PC-9 (cell line): ENCODE data around the gene DOCK4. TPM values are rescaled to one million over a fixed set of nuclear protein-coding genes. Genes with fewer than 3 reads are reported as not detected.

Source experiments
- BruUV-seq: library from RNA; stranded (reverse); fragments of 400-500 nt; replicated peaks from 2 replicates; lab custom pipeline; 2021; lab: Mats Ljungman, UMichigan
- CTCF ChIA-PET: fragments of 300-600 bp; sonication (Branson Sonifier 250); formaldehyde crosslinking; loops from one replicate; lab custom pipeline; 2022; ENCODE audit warnings: antibody characterized with exemption; lab: Charles Lee
- POLR2A ChIA-PET: fragments of 300-600 bp; sonication (Branson Sonifier 250); formaldehyde crosslinking; loops from one replicate; lab custom pipeline; 2022; ENCODE audit warnings: antibody characterized with exemption; ENCODE audit not compliant: unreplicated experiment; lab: Charles Lee
- DNase-seq, 2 experiments: peaks; one replicate each; pipeline versions ENCODE4 v3.0.0 to v3.0.0-alpha.2; 2015 to 2022; ENCODE audit warnings: mixed read lengths in 1 of 2
- H2AFZ ChIP-seq: fragments of 200-600 bp; sonication (generic); 2 replicates; pipeline ENCODE4 v1.8.1; 2017; ENCODE audit warnings: antibody characterized with exemption
- H3F3A ChIP-seq: fragments of 200-600 bp; sonication (generic); 2 replicates; pipeline ENCODE4 v1.8.1; 2017; ENCODE audit warnings: antibody characterized with exemption, mild to moderate bottlenecking, low read depth; ENCODE audit not compliant: insufficient read depth
- H3K27ac ChIP-seq: fragments of 200-600 bp; sonication (generic); 2 replicates; pipeline ENCODE4 v1.6.1; 2016; ENCODE audit warnings: mixed run types
- H3K27me3 ChIP-seq: fragments of 200-600 bp; sonication (generic); 2 replicates; pipeline ENCODE4 v1.6.1; 2016; ENCODE audit warnings: low read depth, mixed run types; ENCODE audit not compliant: insufficient read depth
- H3K36me3 ChIP-seq: fragments of 200-600 bp; sonication (generic); 2 replicates; pipeline ENCODE4 v1.6.1; 2016; ENCODE audit warnings: low read depth, mixed run types
- H3K4me1 ChIP-seq: fragments of 200-600 bp; sonication (generic); replicated peaks from 2 replicates; pipeline ENCODE4 v1.6.1; 2016; ENCODE audit warnings: mixed run types; ENCODE audit not compliant: insufficient read depth
- H3K4me2 ChIP-seq: fragments of 200-600 bp; sonication (generic); 2 replicates; pipeline ENCODE4 v1.6.1; 2017; ENCODE audit warnings: mixed run types
- H3K4me3 ChIP-seq: fragments of 200-600 bp; sonication (generic); 2 replicates; pipeline ENCODE4 v1.6.1; 2016; ENCODE audit warnings: mixed run types
- H3K79me2 ChIP-seq: fragments of 200-600 bp; sonication (generic); 2 replicates; pipeline ENCODE4 v1.6.1; 2017; ENCODE audit warnings: low read depth, mixed run types
- H3K9me2 ChIP-seq: fragments of 200-600 bp; sonication (generic); 2 replicates; pipeline ENCODE4 v1.8.1; 2017; ENCODE audit warnings: mild to moderate bottlenecking; ENCODE audit not compliant: insufficient read depth
- H3K9me3 ChIP-seq: fragments of 200-600 bp; sonication (generic); 2 replicates; pipeline ENCODE4 v1.8.1; 2016; ENCODE audit warnings: low read depth; ENCODE audit not compliant: insufficient read depth
- H4K20me1 ChIP-seq: fragments of 200-600 bp; sonication (generic); 2 replicates; pipeline ENCODE4 v1.8.1; 2017; ENCODE audit not compliant: insufficient read depth
- EZH2 ChIP-seq: fragments of 200-600 bp; sonication (generic); IDR thresholded peaks from 2 replicates; pipeline ENCODE4 v1.8.0; 2017; ENCODE audit warnings: antibody characterized with exemption, low read depth
- intact Hi-C: fragments of 100-400 bp; cut with micrococcal nuclease; formaldehyde crosslinking; loops from one replicate; pipeline ENCODE4 v1.10.0; 2022; ENCODE audit not compliant: unreplicated experiment
- total RNA-seq: library from RNA; stranded (reverse); gene quantifications from 2 replicates; pipeline ENCODE4 v1.2.3, GENCODE V29; 2021
- TF ChIP-seq, protein P1 (sequence below): fragments of 200-600 bp; sonication (generic); conservative IDR thresholded peaks from 2 replicates; pipeline ENCODE4 v1.6.1; 2017; ENCODE audit warnings: mixed run types, antibody characterized with exemption, mild to moderate bottlenecking, moderate library complexity

The DOCK4 gene
- total RNA-seq, 1 experiment from 2014 or later = 0.98 TPM

DNA sequence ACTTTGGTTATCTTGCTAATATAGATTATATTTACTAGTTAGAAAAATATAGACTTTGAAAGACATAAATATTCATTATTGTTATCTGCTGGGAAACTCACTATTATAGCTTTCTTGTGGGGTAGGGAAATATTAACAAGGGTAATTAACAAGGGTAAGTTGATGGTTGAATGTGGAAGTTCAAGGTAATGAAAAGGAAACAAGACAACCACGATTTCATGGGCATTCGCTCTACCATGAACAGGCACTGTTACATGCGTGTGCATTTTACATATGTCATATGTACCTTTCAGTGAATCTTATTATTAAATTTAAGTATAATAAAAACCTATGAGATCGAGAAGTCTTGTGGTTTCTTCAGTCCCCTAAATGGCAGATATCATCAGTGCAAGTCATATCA is 392.9 kb downstream of the DOCK4 start:
- Histone ChIP-seq H3F3A (no peaks in the 10 kb centered on the region), H3K4me2 (no peak overlapping the region), H3K27me3 (no peaks in the 10 kb centered on the region), H3K4me3 (no peak overlapping the region), H3K27ac (no peak overlapping the region), H3K9me2 (no peaks in the 10 kb centered on the region), H2AFZ (no peak overlapping the region), H3K36me3 (no peaks in the 10 kb centered on the region), H3K9me3 (no peaks in the 10 kb centered on the region), H3K79me2 (no peaks in the 10 kb centered on the region), H4K20me1 (no peaks in the 10 kb centered on the region), H3K4me1 (no peaks in the 10 kb centered on the region)
- ChIA-PET POLR2A (no interaction called here), CTCF (no interaction called here)
- TF ChIP-seq, protein P1, sequence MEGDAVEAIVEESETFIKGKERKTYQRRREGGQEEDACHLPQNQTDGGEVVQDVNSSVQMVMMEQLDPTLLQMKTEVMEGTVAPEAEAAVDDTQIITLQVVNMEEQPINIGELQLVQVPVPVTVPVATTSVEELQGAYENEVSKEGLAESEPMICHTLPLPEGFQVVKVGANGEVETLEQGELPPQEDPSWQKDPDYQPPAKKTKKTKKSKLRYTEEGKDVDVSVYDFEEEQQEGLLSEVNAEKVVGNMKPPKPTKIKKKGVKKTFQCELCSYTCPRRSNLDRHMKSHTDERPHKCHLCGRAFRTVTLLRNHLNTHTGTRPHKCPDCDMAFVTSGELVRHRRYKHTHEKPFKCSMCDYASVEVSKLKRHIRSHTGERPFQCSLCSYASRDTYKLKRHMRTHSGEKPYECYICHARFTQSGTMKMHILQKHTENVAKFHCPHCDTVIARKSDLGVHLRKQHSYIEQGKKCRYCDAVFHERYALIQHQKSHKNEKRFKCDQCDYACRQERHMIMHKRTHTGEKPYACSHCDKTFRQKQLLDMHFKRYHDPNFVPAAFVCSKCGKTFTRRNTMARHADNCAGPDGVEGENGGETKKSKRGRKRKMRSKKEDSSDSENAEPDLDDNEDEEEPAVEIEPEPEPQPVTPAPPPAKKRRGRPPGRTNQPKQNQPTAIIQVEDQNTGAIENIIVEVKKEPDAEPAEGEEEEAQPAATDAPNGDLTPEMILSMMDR = no peak
- no peak for TF ChIP-seq EZH2
- DNase-seq = no peak
- intact Hi-C loops = no loop called here
- BruUV-seq = no TSS peak

DNA sequence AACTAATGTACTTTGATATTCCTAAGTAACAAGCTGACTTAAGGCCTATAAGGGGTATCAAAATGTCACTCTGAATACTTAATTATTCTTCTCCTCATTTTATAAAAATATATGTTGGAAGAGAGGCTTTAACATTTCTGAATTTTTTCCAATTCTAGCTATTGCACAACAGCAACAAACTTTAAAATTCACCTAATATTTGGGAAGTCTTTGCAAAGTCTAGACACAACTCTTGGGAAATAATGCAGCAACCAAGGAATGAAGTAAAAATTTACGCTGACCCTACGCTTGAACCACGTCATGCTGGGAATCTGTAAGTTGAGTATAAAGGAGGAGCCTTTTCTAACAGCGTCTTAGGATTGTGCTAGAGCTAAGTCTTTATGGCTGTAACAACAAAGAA is 400.0 kb downstream of the DOCK4 start:
- no peaks in the 10 kb centered on the region for H3K9me2 ChIP-seq
- no peak overlapping the region for H3K4me2 ChIP-seq
- CTCF ChIA-PET = no interaction called here
- no peak overlapping the region for H3K27ac ChIP-seq
- no peaks in the 10 kb centered on the region for H3K79me2 ChIP-seq
- TF ChIP-seq, protein P1 = no peak
- TF ChIP-seq EZH2 = no peak
- 0 out of 2 replicates have a peak, but pooled peaks cover 9% of the 10 kb centered on the region for H3K4me1 ChIP-seq
- BruUV-seq = no TSS peak
- intact Hi-C loops = no loop called here
- peaks cover 2% of the 10 kb centered on the region; the same call in 1 of the 2 replicates for H3K9me3 ChIP-seq
- H4K20me1 ChIP-seq = no peaks in the 10 kb centered on the region
- POLR2A ChIA-PET = no interaction called here
- H3K4me3 ChIP-seq = no peak overlapping the region
- H2AFZ ChIP-seq = no peak overlapping the region
- no peaks in the 10 kb centered on the region for H3F3A ChIP-seq
- DNase-seq = no peak
- H3K36me3 ChIP-seq = no peaks in the 10 kb centered on the region
- no peaks in the 10 kb centered on the region for H3K27me3 ChIP-seq

DNA sequence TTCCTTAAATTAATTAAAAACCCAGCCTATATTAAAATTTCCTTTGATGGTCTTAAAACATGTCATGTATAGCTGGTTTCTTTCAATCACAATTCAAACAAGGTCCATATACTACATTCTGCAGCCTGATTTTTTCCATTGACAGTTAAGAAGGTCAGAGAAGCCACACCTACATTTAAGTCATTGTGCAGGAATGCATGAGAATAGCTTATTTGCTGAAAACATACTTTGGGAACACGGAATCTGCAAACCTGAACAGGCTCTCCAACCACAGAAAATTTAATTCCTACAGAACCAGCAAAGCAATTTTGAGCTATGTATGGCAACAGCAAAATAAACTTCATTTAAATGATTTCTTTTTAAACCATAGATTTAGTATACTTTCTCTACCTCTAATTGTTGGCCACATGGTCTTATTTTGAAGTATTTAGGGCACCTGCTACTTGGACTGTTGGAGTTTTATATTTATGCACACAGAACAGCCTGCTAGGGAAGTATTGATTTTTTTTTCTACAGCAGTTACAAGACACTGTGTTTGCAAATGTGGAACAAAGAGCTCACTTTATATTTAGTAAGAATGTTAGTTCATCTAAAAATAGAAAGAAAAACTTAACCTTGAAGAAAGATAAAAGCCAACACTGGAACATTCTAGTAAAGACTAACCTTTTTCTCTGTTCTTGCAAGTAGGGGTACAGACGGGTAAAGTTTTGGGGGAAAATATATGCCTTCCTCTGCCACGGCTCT is 403.0 kb downstream of the DOCK4 start:
- H3K4me1 ChIP-seq = 0 out of 2 replicates have a peak, but pooled peaks cover 9% of the 10 kb centered on the region
- H3K27ac ChIP-seq = no peak overlapping the region
- no peak overlapping the region for H3K4me3 ChIP-seq
- no peak overlapping the region for H2AFZ ChIP-seq
- H3K9me3 ChIP-seq = peaks cover 5% of the 10 kb centered on the region; the same call in 1 of the 2 replicates
- POLR2A ChIA-PET = interaction anchor here (0.6 kb wide), 1 partner anchor 218 kb away, joined by 4 read pairs; no protein-coding TSS in a partner anchor
- no TSS peak for BruUV-seq
- no peaks in the 10 kb centered on the region for H3K36me3 ChIP-seq
- no peak for TF ChIP-seq EZH2
- TF ChIP-seq, protein P1 = no peak
- intact Hi-C loops = no loop called here
- CTCF ChIA-PET = no interaction called here
- peaks cover 3% of the 10 kb centered on the region; the same call in 1 of the 2 replicates for H3K9me2 ChIP-seq
- H3K4me2 ChIP-seq = peak overlapping the region; percentile 1; the same call in 1 of the 2 replicates
- no peaks in the 10 kb centered on the region for H4K20me1 ChIP-seq
- no peaks in the 10 kb centered on the region for H3F3A ChIP-seq
- no peak for DNase-seq
- H3K27me3 ChIP-seq = no peaks in the 10 kb centered on the region
- no peaks in the 10 kb centered on the region for H3K79me2 ChIP-seq
